HEK293T (cell line): ENCODE data around the gene SLC22A31.

Experiments used
- CTCF ChIA-PET: fragments of 350-600 bp; formaldehyde crosslinking; extraction: SDS; loops from one replicate; lab custom pipeline; 2021; ENCODE audit warnings: antibody characterized with exemption, inconsistent platforms; lab: Yijun Ruan, JAX
- POLR2A ChIA-PET: fragments of 350-600 bp; formaldehyde crosslinking; extraction: SDS; loops from one replicate; lab custom pipeline; 2020; ENCODE audit warnings: antibody characterized with exemption, inconsistent platforms; lab: Yijun Ruan, JAX
- DNase-seq: peaks from one replicate; pipeline ENCODE4 v3.0.0; 2012; ENCODE audit warnings: mixed read lengths; ENCODE audit errors: extremely low spot score
- ARNT ChIP-seq: fragments of 450-650 bp; IDR thresholded peaks from 2 replicates; pipeline ENCODE4 v1.6.1; 2017; ENCODE audit warnings: mild to moderate bottlenecking
- BHLHE40 ChIP-seq: fragments of 450-650 bp; IDR thresholded peaks from 2 replicates; pipeline ENCODE4 v1.6.1; 2016; ENCODE audit warnings: mild to moderate bottlenecking, moderate library complexity, borderline replicate concordance
- CTBP1 ChIP-seq: fragments of 450-650 bp; IDR thresholded peaks from 2 replicates; pipeline ENCODE4 v1.6.1; 2016; ENCODE audit warnings: borderline replicate concordance
- ELF4 ChIP-seq: fragments of 450-650 bp; IDR thresholded peaks from 2 replicates; pipeline ENCODE4 v1.6.1; 2017; ENCODE audit warnings: antibody characterized with exemption
- FOXA1 ChIP-seq: fragments of 450-650 bp; IDR thresholded peaks from 2 replicates; pipeline ENCODE4 v1.6.1; 2016; ENCODE audit warnings: mild to moderate bottlenecking
- FOXK2 ChIP-seq: fragments of 450-650 bp; IDR thresholded peaks from 2 replicates; pipeline ENCODE4 v1.6.1; 2016; ENCODE audit warnings: mild to moderate bottlenecking
- FOXM1 ChIP-seq: fragments of 450-650 bp; IDR thresholded peaks from 2 replicates; pipeline ENCODE4 v1.6.1; 2017; ENCODE audit warnings: mild to moderate bottlenecking, borderline replicate concordance
- HDGF ChIP-seq: fragments of 450-650 bp; IDR thresholded peaks from 2 replicates; pipeline ENCODE4 v1.6.1; 2017; ENCODE audit warnings: antibody characterized with exemption, borderline replicate concordance
- L3MBTL2 ChIP-seq: fragments of 450-650 bp; conservative IDR thresholded peaks from 2 replicates; pipeline ENCODE4 v1.6.1; 2016; ENCODE audit warnings: mild to moderate bottlenecking
- LEF1 ChIP-seq: fragments of 450-650 bp; IDR thresholded peaks from 2 replicates; pipeline ENCODE4 v1.6.1; 2017; ENCODE audit warnings: mild to moderate bottlenecking, borderline replicate concordance
- NFRKB ChIP-seq: fragments of 450-650 bp; IDR thresholded peaks from 2 replicates; pipeline ENCODE4 v1.6.1; 2016; ENCODE audit warnings: mild to moderate bottlenecking, moderate library complexity
- SP1 ChIP-seq: fragments of 450-650 bp; IDR thresholded peaks from 2 replicates; pipeline ENCODE4 v1.6.1; 2017
- SUZ12 ChIP-seq: fragments of 450-650 bp; IDR thresholded peaks from 2 replicates; pipeline ENCODE4 v1.6.1; 2016; ENCODE audit warnings: mild to moderate bottlenecking
- TARDBP ChIP-seq: fragments of 450-650 bp; IDR thresholded peaks from 2 replicates; pipeline ENCODE4 v1.6.1; 2016
- ZNF384 ChIP-seq: fragments of 450-650 bp; IDR thresholded peaks from 2 replicates; pipeline ENCODE4 v1.6.1; 2016
- TF ChIP-seq, protein P1 (sequence below): fragments of 450-650 bp; IDR thresholded peaks from 2 replicates; pipeline ENCODE4 v1.6.1; 2016

The SLC22A31 gene

DNA sequence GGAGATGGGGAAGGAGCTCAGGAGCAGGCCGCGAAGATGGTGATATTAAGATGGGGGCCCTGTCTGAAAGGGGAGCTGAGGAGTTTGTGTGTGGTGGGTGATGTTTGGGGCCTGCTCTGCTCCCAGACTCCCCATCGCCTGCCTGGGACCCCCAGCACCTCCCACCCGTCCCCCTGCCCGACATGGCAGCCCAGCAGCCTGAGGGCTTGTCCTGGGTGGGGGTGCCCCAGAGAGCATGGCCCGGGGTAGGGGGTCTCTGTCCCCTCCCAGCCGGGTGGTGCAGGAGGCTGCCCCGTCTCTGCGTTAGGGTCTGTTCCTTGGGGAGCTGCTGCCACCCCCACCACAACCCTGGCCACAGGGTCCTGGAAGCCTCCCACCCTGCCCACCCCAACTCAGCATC, 23.6 kb downstream of the SLC22A31 start:
- TF ChIP-seq FOXM1 (no peak), SP1 (no peak), CTBP1 (no peak), NFRKB (no peak), LEF1 (no peak), ZNF384 (no peak)
- ChIA-PET CTCF (no interaction called here), POLR2A (no interaction called here)
- no peak for DNase-seq

DNA sequence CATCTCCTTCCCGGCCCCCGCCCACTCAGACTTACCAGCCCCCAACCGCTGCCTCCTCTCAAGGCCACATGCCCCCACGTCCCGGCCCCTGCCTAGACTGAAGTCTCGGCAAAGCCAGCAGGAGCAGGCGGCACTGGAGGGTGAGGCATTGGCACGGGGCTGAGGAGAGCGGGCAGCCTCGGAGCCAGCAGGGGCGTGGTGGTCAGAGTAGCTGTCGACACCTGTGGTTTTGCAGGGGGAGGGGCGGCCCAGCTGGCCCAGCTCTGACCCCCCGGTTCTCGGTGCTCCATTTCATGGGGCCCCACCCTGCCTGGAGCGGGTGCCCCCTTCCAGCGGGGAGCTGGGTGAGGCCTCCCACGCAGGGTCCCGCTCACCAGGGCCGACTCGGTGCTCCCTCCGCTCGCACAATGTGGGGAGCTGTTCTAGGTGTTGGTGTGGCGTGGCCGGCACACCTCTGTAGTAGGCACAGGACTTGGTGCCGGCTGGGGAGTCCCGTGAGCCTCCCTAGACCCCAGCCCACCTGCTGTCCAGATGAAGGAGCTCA, 24.1 kb downstream of the SLC22A31 start:
- ChIA-PET CTCF (no interaction called here), POLR2A (interaction anchor here (0.6 kb wide), 1 partner anchor 318 kb away, joined by 3 read pairs; no protein-coding TSS in a partner anchor)
- no peak for DNase-seq
- no peak for TF ChIP-seq L3MBTL2
- TF ChIP-seq CTBP1 = no peak
- no peak for TF ChIP-seq BHLHE40

GRCh38 chr16:89175280-89176146, 24.8 kb downstream of the SLC22A31 start:
- TF ChIP-seq, protein P1, sequence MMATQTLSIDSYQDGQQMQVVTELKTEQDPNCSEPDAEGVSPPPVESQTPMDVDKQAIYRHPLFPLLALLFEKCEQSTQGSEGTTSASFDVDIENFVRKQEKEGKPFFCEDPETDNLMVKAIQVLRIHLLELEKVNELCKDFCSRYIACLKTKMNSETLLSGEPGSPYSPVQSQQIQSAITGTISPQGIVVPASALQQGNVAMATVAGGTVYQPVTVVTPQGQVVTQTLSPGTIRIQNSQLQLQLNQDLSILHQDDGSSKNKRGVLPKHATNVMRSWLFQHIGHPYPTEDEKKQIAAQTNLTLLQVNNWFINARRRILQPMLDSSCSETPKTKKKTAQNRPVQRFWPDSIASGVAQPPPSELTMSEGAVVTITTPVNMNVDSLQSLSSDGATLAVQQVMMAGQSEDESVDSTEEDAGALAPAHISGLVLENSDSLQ = no peak
- TF ChIP-seq ELF4 (no peak), LEF1 (no peak), CTBP1 (no peak), SP1 (no peak), BHLHE40 (no peak), SUZ12 (no peak), NFRKB (no peak), FOXK2 (no peak), TARDBP (no peak)
- ChIA-PET CTCF (no interaction called here), POLR2A (interaction anchor here (0.6 kb wide), 1 partner anchor 318 kb away, joined by 3 read pairs; no protein-coding TSS in a partner anchor)
- DNase-seq = no peak

DNA sequence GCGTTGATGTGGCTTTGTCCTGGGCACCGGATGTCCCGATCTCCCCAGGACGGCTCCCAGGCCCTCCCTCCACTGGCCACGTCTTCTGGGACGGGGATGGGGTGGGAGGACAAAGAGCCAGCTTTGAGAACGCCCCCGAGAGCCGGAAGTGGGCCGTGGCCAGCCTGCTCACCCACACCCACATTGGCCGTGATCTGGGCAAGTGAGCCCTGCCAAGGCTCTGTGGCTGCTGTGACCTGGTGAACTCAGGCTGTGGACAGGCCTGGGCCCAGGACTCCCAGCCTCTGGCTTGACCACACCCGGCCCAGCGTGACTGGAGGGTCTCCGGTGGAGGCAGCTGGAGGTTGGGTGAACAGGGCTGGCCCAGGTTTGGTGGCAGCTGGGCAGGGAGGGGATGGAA, 25.5 kb downstream of the SLC22A31 start:
- no peak for TF ChIP-seq FOXM1
- TF ChIP-seq HDGF = no peak
- no peak for TF ChIP-seq SUZ12
- no peak for TF ChIP-seq ARNT
- TF ChIP-seq FOXK2 = no peak
- TF ChIP-seq LEF1 = no peak
- TF ChIP-seq SP1 = no peak
- TF ChIP-seq FOXA1 = no peak
- no peak for TF ChIP-seq L3MBTL2
- TF ChIP-seq NFRKB = no peak
- TF ChIP-seq BHLHE40 = no peak
- ChIA-PET POLR2A (no interaction called here), CTCF (no interaction called here)
- DNase-seq = no peak

GRCh38 chr16:89174055-89174827, 26.1 kb downstream of the SLC22A31 start:
- POLR2A ChIA-PET = no interaction called here
- CTCF ChIA-PET = no interaction called here

More at GRCh38 chr16:89174055-89174827, 26.1 kb downstream of the SLC22A31 start:
- DNase-seq = no peak
- TF ChIP-seq FOXK2 (no peak), BHLHE40 (no peak), L3MBTL2 (no peak), LEF1 (no peak), TARDBP (no peak), ZNF384 (no peak), SP1 (no peak), HDGF (no peak), ARNT (no peak)
- TF ChIP-seq, protein P1 = no peak
